Activated T-cell treated with anti-CD3 and anti-CD28 coated beads, Interleukin-2, amount 50 U/mL, for 48 hours (primary cell): ENCODE measurements around the gene HRH3.

Experiments
- DNase-seq, 2 experiments: peaks; one replicate each; pipeline ENCODE4 v3.0.0-alpha.2; 2020

Gene HRH3

DNA sequence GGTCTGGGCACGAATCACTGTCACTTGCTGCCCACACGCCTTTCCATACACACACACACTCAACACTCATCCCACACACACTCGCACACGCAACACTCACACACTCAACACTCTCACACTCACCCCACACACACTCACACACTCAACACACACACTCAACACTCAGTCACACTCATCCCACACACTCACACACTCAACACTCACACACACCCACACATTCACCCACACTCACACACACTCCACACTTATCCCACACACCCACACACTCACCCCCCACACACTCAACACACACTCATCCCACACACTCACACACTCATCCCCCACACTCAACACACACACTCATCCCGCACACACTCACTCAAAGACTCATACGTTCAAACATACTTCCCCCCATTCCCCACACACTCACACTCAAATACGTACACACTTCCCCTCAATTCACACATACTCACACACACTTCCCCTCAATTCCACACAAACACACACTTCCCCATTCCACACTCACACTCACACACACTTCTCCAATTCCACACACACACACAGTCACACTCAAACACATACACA, 9.0 kb upstream of the HRH3 start:
- DNase-seq: no peak

DNA sequence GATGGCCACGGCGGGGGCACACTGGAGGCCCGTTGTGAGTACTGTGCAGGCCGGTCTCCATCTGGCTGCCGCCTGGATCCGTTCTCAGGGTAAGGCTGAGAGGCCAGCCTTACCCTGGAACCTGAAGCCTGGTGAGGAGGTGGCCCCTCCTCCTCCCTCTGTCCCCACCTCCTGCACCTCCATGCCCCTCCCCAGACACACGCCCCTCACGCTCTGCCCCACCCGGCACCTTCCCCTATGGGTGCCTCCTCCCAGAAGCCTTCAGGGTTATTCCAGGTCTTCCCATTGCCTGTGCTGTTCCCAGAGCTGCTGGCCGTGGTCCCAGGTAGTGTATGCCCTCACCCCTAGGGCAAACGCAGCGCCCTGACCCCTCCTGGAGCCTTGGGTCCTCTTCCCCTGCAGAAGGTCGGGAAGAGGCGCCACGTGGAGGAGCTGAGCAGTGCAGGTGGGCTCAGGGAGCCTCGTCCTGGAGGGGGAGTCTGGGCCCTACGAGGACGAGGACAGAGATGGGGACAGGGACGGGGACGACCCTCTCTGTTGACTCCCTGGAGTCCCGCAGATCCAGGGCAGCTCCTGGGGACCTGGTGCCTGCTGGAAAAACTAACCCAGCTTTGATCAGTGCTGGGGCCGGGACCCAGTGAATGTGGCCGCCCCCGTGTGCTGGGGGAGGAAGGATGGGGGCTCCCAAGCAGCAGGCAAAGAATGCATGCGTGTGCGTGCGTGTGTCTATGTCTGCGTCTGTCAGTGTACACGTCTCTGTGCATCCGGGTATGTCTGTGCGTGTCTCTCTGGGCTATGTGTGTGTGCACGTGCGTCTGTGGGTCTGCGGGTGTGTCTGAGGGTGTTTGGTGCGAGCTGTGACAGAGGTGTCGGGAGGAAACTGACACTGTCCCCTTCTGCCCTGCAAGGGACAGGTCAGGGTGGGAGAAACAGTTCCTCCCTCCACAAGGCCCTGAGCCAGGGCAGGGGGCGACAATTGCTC, 8.2 kb upstream of the HRH3 start:
- no peak for DNase-seq

DNA sequence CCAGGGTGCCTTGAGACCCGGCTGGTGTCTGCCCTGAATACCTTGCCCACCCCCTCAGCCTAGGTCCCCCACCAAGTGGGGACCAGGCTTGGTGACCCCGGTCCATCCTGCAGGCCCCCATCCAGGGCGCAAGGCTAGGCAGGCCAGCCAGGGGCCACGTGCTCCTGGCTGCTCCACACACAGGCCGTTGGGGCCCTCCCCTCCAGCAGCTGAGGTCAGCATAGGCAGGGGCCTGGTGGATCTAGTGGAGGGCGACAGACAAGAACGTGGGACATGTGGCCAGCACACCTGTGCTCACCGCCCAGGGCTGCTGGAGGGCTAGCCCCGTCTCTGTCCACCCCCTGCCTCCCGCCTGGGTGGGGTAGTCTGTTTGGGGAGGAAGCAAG, 7.5 kb upstream of the HRH3 start:
- DNase-seq: no peak

DNA sequence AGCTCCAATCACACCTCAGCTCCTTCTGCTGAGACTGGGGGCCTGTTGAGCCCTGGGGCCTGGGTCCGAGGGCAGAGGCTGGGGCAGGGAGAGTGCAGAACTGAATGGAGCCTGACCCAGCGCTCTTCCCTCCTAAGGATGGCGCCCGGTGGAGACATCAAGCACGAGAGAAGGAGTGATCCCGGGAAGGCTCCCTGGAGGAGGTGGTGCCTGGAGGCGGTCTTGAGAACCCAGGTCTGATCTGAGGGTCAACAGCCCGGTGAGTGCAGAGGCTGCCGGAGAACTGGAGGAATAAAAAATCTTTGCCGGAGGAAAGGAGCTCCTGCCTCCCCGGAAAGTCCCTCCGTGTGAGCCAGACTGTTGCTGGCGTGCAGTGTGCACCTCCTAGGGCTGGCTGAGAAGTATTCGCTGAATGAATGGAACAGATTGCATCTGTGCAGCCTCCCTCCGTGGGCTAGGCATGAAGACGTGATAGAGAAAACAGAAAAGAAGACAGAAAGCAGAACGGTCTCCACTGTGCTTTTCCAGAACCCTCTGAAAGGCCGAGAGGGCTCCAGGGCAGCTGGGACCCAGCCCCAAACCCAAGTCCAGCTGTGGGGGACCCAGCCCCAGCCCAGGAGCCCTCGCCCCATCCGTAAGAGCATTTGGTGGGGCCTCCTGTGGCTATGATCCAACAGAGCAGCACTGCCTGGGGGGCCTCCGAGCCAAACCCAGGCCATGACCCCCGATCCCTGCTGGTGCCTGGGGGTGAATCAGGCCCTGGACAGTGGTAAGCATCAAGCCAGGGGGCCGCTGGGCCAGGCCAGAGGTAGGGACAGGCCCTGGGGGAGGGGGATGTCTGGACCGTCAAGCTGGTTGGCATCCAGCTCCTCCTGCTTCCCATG, 6.9 kb upstream of the HRH3 start:
- no peak for DNase-seq

DNA sequence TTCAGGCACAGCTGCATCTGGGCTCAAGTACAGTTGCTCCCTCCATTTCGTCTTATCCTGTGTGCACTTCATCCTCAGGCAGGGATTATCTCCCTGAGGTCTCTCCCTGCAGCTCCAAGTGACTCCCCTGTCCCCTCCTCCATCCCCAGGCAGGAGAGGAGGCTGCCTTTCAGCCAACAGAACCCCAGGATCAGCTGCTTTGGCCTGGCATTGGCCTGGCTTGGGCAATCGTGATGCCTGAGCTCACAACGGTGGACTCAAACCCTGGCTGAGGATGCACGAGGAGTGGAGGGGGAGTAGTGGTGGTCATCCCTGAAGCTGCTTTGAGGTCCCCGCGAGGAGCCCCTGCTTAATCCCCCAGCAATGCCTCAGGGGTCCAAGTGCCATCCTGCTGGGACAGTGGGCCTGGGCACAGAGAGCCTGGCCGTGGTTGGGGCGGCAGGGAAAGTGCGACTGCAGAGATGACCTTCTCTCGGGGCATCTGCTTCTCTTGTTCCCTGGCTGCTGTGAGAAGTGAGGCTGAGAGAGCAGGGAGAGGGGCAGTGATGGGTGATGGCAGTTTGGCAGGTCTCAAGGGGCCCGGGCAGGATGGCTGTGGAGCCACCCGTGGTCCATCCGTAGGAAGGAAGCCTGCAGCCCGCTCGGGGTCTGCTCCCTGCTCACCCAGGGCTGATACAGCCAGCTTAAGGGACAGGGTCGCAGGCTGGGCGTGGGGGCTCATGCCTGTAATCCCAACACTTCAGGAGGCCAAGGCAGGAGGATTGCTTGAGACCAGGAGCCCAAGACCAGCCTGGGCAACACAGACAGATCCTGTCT, 6.0 kb upstream of the HRH3 start:
- DNase-seq: no peak

DNA sequence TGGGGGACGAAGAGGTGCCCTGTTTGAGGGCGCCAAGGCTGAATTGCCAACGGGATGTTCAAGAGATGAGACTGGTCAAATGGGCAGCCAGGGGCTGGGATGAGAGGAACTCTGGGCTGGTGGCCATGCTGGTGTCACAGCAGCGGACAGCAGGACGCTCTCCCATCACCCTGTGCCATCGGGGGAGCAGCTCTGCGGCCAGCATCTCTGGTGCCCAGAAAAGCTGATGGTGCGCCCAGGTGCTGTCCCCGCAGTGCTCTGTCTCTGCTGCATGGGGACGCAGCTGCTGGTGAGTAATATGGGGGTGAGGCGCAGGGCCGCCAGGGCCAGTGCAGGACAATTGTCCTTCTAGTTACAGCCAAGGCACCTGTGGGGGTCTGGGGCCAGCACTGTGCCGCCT, 4.9 kb upstream of the HRH3 start:
- DNase-seq: no peak

DNA sequence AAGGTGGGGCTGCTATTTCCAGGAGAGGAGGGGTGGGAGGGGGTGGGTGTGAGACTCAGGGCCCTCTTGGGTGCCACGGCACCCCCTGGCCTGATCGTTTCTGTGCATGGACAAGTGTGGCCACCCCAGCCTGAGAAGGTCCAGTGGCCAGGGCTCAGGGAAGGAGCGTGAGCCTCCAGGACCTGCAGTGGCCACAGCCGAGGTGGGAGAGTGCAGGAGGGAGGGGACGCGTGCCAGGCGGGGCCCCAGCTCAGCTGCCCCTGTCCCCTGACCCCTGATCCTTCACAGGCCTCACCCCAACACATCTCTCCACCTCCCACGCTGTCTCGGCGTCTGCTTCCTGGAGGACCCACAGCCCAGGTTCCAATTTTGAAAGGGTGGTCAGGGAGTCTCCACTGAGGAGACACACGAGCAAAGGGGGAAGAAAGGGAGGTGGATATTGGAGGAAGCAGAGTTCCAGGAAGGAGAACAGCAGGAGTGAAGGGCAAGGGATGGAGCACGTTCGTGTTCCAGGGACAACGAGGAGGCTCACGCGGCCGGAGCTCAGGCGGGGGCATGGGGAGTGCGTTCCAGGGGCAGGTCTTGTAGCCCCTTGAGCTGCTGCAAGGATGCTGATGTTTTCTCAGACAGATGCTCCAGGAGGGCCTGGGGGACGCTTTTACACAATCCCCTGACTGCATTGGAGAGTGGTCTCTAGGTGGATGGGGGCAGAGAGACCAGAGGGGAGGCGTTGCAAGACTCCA, 4.2 kb upstream of the HRH3 start:
- DNase-seq: no peak

DNA sequence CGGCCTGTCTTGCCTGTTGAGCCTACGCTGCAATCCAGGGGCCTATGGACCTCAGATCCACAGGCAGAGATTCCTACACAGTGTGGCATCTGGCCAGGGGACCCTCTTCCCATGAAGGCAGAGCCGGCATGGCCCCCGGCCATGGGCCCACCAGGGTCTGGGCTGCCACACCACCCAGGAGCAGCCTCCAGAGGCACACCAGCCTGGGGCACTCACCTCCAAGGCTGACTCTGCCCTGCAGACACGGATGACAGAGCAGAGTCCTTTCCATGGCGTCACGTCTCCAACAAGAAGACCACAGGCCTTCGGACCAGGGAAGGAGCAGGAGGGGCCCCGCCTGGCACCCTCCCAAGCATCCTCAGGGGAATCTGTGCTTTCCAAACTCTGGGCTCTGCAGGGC, 3.5 kb upstream of the HRH3 start:
- DNase-seq: no peak

DNA sequence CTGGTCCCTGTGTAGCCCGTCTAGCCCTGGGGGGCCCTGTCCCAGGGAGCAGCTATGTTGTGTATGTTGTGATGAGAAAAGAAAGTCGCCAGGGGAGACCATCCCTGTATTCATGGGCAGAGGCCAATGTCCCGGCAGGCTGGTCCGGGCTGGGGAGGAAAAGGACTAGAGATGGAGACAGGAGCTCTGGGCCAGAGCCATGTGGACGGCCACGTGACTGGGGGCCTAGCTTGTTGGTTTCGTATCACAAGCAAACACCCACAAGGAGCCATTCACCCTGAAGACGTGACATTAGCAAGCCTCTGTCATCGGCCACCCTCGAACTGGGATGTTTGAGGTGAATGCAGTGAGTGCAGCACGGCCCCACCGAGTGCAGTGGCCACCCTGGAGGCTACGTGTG, 2.9 kb upstream of the HRH3 start:
- no peak for DNase-seq

DNA sequence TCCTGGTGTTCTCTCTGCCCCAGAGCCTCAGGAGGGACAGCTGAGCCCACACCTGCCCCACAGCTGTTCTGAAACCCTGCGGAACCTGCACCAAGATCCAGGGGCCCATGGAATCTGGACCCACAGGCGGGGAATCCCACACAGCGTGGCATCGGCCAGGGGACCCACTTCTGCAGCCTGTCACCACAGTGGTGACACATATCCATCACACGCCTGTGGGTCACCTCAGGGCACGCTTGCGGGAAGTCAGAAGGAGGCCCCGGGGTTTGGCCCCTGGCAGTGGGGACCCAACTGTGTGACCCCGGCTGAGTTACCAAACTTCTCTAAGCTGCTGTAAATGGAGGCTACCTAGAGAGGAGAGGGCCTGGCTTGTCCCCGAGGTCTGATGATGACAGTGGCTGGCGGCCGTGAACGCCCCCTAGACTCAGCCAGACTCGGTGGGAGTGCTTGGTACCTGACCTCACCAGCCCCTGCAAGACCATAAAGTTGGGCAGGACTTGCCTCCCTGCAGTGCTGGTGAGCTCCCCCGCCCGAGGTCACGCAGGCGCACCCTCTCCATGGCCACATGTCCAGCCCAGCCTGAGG, 2.3 kb upstream of the HRH3 start:
- DNase-seq: no peak

DNA sequence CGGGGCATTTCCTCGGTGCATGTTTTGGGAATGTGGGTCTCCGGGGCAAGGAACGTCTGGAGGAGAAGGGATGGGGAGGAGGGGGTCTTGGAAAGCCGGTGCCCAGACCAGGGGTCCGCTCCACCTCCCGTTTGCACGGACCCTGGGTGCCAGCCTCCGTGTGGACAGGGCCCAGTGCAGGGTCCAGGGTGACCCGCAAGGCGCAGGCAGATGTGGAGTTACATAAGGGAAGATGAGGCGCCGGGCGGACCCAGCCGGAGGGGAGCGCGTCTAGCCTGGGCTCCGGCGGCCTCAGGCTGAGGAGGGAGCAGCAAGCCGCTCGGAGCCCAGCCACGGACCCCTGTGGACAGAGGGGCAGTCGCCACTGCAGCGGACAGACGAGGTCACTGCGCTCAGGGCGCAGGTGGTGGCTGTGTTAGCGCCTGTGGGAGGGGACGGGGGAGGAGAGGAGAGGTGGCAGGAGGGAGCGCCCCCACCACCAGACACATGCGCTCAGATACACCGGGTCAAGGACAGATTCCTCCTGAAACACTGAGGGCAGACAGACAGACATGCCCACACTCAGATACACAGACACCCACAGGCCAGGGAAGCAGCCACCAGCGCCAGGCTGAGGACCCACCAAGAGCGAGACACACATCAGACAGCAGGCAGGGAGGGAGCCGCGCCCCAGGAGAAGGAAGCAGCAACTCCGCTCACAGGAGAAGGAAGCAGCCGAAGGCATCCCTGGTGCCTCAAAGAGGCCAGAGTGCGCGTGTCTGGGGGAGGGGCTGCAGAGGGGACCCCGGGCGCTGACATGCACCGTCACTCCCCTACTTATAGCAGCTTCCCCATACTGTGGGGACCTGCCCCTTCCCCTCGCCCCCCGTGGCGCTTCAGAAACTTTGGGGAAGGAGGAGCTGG, 839 bp upstream of the HRH3 start:
- DNase-seq: no peak

DNA sequence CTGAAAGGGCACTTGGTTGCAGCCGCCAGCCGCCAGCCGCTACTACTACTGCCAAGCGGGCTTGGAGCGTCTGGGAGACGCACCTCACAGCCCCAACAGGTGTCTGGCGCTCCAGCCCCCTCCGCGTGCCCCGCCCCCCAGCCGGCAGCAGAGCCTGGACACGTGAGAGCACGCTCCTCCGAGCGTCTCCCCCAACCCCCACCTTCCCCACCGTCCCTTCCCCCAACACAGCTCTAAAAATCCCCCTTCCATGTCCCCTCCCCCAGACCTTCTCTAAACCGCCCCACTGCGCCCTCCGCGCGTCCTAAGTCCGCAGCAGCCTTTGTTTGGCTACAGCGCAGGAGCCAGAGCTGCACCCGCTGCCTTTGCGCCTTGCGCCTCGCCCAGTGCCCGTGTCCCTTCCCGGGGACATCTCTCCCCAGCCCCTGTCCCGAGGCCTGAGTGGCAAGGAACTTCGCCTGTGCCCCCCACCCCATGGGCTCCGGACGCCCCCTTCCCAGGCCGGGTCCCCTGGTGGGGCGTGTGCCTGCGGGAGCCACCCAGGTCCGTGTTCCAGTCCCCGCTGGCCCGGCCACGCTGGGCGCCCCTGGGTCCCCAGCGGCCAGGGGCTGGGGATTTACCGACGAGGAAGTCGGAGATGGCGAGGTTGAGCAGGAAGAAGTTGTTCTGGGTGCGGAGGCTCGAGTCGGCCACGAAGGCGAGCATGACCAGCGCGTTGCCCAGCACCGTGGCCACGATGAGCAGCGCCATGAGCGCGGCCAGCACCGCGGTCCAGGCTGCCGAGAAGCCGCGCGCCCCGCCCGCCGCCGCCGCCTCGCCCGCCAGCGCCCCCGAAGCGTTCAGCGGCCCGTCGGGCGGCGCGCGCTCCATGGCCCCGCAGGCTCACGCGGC, 732 bp downstream of the HRH3 start:
- DNase-seq: no peak

DNA sequence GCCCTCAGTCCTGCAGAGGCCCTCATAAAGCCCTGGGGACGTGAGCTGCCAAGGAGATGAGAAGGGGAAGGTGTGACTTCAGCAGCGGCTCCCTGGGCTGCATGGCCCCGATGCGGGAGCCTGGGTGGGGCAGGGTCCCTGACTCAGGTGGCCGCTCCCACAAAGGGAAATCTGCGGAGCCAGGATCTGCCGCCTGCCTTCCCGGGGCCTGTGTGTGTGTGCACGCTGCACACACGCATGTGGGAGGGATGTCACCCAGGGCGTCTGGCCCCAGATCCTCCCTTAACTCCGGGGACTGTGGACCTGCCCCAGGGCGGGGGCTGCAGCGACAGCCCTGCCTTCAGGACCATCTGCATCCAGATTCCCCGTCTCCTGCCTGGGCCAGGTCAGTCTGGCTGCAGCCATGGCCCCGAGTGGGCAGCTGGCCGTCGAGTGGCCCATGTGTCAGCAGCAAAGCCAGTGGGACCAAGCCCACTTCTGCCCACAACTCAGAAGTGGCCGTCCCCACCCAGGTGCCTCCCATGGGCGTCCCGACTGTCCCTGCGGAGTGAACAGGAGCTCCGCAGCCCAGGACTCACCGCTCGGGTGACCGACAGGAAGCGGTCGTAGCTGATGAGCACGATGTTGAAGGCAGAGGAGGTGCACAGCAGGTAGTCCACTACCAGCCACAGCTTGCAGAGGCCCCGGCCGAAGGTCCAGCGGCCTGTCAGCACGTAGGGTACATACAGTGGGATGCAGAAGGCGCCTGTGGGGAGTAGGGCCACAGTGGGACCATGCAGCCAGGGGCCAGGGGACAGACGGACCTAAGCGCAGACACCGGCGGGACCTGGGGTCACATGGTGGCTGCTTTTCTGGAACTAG, 1.9 kb downstream of the HRH3 start:
- DNase-seq: no peak

DNA sequence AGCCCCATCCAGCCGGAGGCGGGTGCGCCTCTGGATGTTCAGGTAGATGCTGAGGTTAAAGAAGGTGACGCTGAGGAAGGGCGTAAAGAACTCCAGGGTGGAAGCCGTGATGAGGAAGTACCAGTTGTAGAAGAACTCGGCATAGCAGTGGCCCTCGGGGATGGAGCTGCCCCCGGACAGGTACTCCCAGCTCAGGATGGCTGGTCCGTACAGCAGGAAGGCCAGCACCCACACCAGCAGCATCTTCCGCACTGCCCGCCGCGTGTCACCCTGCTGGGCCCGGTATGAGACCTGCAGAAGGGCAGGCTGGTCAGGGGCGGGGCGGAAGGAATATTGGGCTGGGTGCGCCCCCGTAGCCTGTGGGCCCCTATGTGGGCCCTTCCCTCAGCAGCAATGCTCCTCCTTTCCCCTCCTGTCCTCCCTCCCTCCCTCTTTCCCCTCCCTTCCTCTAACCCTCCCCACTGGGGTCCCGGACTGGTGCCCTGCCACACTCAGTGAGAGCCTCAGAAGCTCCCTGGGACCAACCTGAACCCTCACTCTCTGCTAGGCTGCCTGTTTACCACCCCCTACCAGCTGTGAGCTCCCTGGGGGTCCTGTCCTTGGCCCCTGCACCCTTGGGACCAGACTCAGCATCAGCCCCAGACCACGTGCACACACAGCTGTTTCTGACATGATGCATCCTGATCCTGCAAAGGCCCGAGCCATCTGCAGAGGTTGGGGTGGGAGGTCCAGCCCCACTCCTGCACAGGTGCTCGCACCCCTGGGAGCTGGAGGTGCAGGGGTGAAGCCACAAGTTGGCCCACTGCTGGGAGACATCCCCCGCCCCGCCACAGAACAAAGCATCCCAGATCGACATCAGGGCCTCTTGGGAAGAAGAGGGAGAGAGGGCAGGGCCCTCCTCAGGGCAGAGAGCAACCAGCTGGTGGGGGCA, 3.2 kb downstream of the HRH3 start:
- no peak for DNase-seq

DNA sequence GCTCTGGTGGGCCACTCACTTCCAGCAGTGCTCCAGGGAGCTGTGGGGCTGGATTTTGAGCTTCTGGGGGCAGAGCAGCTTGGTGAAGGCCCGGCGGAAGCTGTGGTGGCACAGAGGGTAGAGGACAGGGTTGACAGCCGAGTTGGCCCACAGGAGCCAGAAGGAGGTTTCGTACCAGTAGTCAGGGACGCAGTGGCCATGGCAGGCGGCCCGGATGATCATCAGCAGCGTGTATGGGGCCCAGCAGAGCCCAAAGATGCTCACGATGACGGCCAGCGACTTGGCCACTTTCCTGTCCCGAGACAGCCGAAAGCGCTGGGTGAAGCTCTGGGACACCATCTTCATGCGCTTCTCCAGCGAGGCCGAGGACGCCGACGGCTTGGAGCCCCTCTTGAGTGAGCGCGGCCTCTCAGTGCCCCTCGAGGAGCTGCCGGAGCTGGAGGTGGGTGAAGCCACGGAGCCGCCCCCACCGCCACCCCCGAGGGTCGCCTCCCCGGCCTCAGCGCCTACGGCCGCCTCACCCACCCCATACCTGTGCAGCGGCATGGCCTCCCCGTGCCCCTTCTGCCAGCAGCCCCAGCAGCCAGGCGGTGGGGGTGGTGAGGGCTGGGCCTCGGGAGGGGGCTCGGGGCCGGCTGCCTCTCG, 4.0 kb downstream of the HRH3 start:
- DNase-seq: no peak
